A673 (cell line): Measurements from ENCODE around the gene ANO7.

Experiments used
- EZH2 ChIP-seq: fragments of 200-600 bp; sonication (generic); IDR thresholded peaks from 2 replicates; pipeline ENCODE4 v1.6.1; 2017; ENCODE audit warnings: borderline replicate concordance, low read depth, mild to moderate bottlenecking, mixed read lengths, antibody characterized with exemption, low read length; ENCODE audit not compliant: poor library complexity, severe bottlenecking
- TF ChIP-seq, protein P1 (sequence below): fragments of 300-800, 200-600 bp; sonication (generic); conservative IDR thresholded peaks from 2 replicates; pipeline ENCODE4 v1.5.1; 2017; ENCODE audit warnings: low read depth, mild to moderate bottlenecking, antibody characterized with exemption, low read length, moderate library complexity, mixed read lengths

DNA sequence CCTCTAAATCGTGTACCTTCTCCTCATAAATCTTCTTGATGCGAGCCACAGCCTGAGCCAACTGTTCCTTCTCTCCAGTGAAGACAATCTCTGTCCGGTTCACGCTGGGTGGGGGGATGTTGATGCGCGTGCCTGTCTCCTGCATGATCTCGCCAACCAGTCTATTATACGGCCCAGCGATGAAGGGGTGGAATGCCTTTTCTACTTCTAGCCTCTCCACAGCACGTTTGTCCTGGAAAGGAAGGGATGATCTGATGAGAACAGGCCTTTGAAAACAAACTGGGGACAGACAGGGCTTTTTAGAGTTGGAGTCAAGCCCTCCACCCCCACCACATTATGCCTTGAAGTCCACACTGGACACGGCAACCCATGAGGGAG lies 67.7 kb downstream of the ANO7 start:
- TF ChIP-seq, protein P1, sequence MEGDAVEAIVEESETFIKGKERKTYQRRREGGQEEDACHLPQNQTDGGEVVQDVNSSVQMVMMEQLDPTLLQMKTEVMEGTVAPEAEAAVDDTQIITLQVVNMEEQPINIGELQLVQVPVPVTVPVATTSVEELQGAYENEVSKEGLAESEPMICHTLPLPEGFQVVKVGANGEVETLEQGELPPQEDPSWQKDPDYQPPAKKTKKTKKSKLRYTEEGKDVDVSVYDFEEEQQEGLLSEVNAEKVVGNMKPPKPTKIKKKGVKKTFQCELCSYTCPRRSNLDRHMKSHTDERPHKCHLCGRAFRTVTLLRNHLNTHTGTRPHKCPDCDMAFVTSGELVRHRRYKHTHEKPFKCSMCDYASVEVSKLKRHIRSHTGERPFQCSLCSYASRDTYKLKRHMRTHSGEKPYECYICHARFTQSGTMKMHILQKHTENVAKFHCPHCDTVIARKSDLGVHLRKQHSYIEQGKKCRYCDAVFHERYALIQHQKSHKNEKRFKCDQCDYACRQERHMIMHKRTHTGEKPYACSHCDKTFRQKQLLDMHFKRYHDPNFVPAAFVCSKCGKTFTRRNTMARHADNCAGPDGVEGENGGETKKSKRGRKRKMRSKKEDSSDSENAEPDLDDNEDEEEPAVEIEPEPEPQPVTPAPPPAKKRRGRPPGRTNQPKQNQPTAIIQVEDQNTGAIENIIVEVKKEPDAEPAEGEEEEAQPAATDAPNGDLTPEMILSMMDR = no peak
- TF ChIP-seq EZH2 = no peak
